PC-9 (cell line): ENCODE data around the gene MRPS5. TPM values are rescaled to one million over a fixed set of nuclear protein-coding genes. Genes with fewer than 3 reads are reported as not detected.

Source experiments
- BruUV-seq: library from RNA; stranded (reverse); fragments of 400-500 nt; replicated peaks from 2 replicates; lab custom pipeline; 2021; lab: Mats Ljungman, UMichigan
- CTCF ChIA-PET: fragments of 300-600 bp; sonication (Branson Sonifier 250); formaldehyde crosslinking; loops from one replicate; lab custom pipeline; 2022; ENCODE audit warnings: antibody characterized with exemption; lab: Charles Lee
- POLR2A ChIA-PET: fragments of 300-600 bp; sonication (Branson Sonifier 250); formaldehyde crosslinking; loops from one replicate; lab custom pipeline; 2022; ENCODE audit warnings: antibody characterized with exemption; ENCODE audit not compliant: unreplicated experiment; lab: Charles Lee
- DNase-seq, 2 experiments: peaks; one replicate each; pipeline versions ENCODE4 v3.0.0 to v3.0.0-alpha.2; 2015 to 2022; ENCODE audit warnings: mixed read lengths in 1 of 2
- H2AFZ ChIP-seq: fragments of 200-600 bp; sonication (generic); 2 replicates; pipeline ENCODE4 v1.8.1; 2017; ENCODE audit warnings: antibody characterized with exemption
- H3F3A ChIP-seq: fragments of 200-600 bp; sonication (generic); 2 replicates; pipeline ENCODE4 v1.8.1; 2017; ENCODE audit warnings: antibody characterized with exemption, mild to moderate bottlenecking, low read depth; ENCODE audit not compliant: insufficient read depth
- H3K27ac ChIP-seq: fragments of 200-600 bp; sonication (generic); 2 replicates; pipeline ENCODE4 v1.6.1; 2016; ENCODE audit warnings: mixed run types
- H3K27me3 ChIP-seq: fragments of 200-600 bp; sonication (generic); 2 replicates; pipeline ENCODE4 v1.6.1; 2016; ENCODE audit warnings: low read depth, mixed run types; ENCODE audit not compliant: insufficient read depth
- H3K36me3 ChIP-seq: fragments of 200-600 bp; sonication (generic); 2 replicates; pipeline ENCODE4 v1.6.1; 2016; ENCODE audit warnings: low read depth, mixed run types
- H3K4me1 ChIP-seq: fragments of 200-600 bp; sonication (generic); replicated peaks from 2 replicates; pipeline ENCODE4 v1.6.1; 2016; ENCODE audit warnings: mixed run types; ENCODE audit not compliant: insufficient read depth
- H3K4me2 ChIP-seq: fragments of 200-600 bp; sonication (generic); 2 replicates; pipeline ENCODE4 v1.6.1; 2017; ENCODE audit warnings: mixed run types
- H3K4me3 ChIP-seq: fragments of 200-600 bp; sonication (generic); 2 replicates; pipeline ENCODE4 v1.6.1; 2016; ENCODE audit warnings: mixed run types
- H3K79me2 ChIP-seq: fragments of 200-600 bp; sonication (generic); 2 replicates; pipeline ENCODE4 v1.6.1; 2017; ENCODE audit warnings: low read depth, mixed run types
- H3K9me2 ChIP-seq: fragments of 200-600 bp; sonication (generic); 2 replicates; pipeline ENCODE4 v1.8.1; 2017; ENCODE audit warnings: mild to moderate bottlenecking; ENCODE audit not compliant: insufficient read depth
- H3K9me3 ChIP-seq: fragments of 200-600 bp; sonication (generic); 2 replicates; pipeline ENCODE4 v1.8.1; 2016; ENCODE audit warnings: low read depth; ENCODE audit not compliant: insufficient read depth
- H4K20me1 ChIP-seq: fragments of 200-600 bp; sonication (generic); 2 replicates; pipeline ENCODE4 v1.8.1; 2017; ENCODE audit not compliant: insufficient read depth
- EZH2 ChIP-seq: fragments of 200-600 bp; sonication (generic); IDR thresholded peaks from 2 replicates; pipeline ENCODE4 v1.8.0; 2017; ENCODE audit warnings: antibody characterized with exemption, low read depth
- intact Hi-C: fragments of 100-400 bp; cut with micrococcal nuclease; formaldehyde crosslinking; loops from one replicate; pipeline ENCODE4 v1.10.0; 2022; ENCODE audit not compliant: unreplicated experiment
- total RNA-seq: library from RNA; stranded (reverse); gene quantifications from 2 replicates; pipeline ENCODE4 v1.2.3, GENCODE V29; 2021
- TF ChIP-seq, protein P1 (sequence below): fragments of 200-600 bp; sonication (generic); conservative IDR thresholded peaks from 2 replicates; pipeline ENCODE4 v1.6.1; 2017; ENCODE audit warnings: mixed run types, antibody characterized with exemption, mild to moderate bottlenecking, moderate library complexity

The MRPS5 gene
- total RNA-seq, 1 experiment from 2014 or later: 69.0 TPM

DNA sequence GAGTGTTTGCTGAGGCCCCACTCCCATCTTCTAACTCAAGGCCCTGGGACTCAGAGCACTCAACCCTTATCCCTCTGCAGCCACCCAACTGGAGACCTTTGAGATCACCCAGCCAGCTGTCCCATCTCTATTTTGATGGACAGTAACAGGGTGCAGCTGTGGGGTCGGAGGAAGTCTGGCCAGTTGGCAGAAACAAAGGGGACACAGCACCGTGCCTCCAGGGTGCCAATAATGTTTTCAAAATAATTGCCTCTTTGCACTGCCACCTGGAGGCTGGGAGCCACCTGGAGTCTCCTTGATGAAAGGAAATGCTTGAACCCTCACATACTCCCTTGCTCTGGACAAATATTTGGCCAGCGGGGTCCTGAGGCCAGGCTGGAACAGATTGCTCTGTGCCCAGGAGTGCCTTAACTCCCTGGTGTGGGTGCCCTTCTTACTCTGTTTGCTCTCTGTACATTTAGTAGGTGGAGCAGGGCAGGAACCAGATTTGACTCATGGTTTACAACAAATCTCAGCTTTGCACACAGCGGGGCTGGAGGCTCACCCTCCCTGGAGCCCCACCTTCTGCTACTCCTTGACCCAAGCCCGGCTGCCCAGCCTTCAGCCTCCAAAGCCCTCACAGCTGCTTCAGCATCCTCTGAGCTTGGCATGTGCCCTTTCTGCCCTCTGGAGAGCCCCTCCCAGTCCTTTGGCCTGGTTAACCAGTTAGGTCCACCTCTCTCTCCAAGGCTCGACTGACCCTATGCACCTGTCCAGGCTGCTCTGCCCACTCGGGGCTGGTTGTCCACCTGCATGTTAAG, 78.9 kb downstream of the MRPS5 start:
- ChIA-PET POLR2A (interaction anchor here (0.6 to 1.2 kb wide), 6 partner anchors 9 to 79 kb away, joined by 3 to 6 read pairs (median 4); no protein-coding TSS in a partner anchor), CTCF (interaction anchor here (0.7 to 1.8 kb wide), 8 partner anchors 8 to 177 kb away, joined by 3 to 11 read pairs (median 4); no protein-coding TSS in a partner anchor)
- peaks cover 76% of the 10 kb centered on the region for H3F3A ChIP-seq
- no peaks in the 10 kb centered on the region for H3K27me3 ChIP-seq
- TF ChIP-seq EZH2: no peak
- TF ChIP-seq, protein P1, sequence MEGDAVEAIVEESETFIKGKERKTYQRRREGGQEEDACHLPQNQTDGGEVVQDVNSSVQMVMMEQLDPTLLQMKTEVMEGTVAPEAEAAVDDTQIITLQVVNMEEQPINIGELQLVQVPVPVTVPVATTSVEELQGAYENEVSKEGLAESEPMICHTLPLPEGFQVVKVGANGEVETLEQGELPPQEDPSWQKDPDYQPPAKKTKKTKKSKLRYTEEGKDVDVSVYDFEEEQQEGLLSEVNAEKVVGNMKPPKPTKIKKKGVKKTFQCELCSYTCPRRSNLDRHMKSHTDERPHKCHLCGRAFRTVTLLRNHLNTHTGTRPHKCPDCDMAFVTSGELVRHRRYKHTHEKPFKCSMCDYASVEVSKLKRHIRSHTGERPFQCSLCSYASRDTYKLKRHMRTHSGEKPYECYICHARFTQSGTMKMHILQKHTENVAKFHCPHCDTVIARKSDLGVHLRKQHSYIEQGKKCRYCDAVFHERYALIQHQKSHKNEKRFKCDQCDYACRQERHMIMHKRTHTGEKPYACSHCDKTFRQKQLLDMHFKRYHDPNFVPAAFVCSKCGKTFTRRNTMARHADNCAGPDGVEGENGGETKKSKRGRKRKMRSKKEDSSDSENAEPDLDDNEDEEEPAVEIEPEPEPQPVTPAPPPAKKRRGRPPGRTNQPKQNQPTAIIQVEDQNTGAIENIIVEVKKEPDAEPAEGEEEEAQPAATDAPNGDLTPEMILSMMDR: no peak
- H4K20me1 ChIP-seq: no peaks in the 10 kb centered on the region
- H3K27ac ChIP-seq: peak overlapping the region; percentile 48
- no peaks in the 10 kb centered on the region for H3K9me3 ChIP-seq
- H3K9me2 ChIP-seq: no peaks in the 10 kb centered on the region
- H3K36me3 ChIP-seq: peaks cover 11% of the 10 kb centered on the region; the same call in 1 of the 2 replicates
- peaks cover 56% of the 10 kb centered on the region for H3K4me1 ChIP-seq
- no peak overlapping the region for H2AFZ ChIP-seq
- intact Hi-C loops: loop anchor here (1.0 kb wide), 3 partner anchors 8 to 34 kb away; no protein-coding TSS in a partner anchor
- DNase-seq: peak; percentile 67 to 80
- peak overlapping the region; percentile 45 for H3K4me2 ChIP-seq
- no TSS peak for BruUV-seq
- H3K4me3 ChIP-seq: no peak overlapping the region
- H3K79me2 ChIP-seq: peaks cover 56% of the 10 kb centered on the region

GRCh38 chr2:95041824-95042442, 79.7 kb downstream of the MRPS5 start:
- CTCF ChIA-PET: interaction anchor here (0.7 kb wide), 1 partner anchor 10 kb away, joined by 5 read pairs; no protein-coding TSS in a partner anchor
- peak overlapping the region; percentile 45 for H3K4me2 ChIP-seq
- BruUV-seq: no TSS peak

More at GRCh38 chr2:95041824-95042442, 79.7 kb downstream of the MRPS5 start:
- peaks cover 57% of the 10 kb centered on the region for H3K4me1 ChIP-seq
- no peaks in the 10 kb centered on the region for H3K9me3 ChIP-seq
- no peaks in the 10 kb centered on the region for H3K9me2 ChIP-seq
- H3K79me2 ChIP-seq: peaks cover 64% of the 10 kb centered on the region
- POLR2A ChIA-PET: no interaction called here
- H3K36me3 ChIP-seq: peaks cover 11% of the 10 kb centered on the region; the same call in 1 of the 2 replicates
- H2AFZ ChIP-seq: no peak overlapping the region
- no peaks in the 10 kb centered on the region for H4K20me1 ChIP-seq
- H3K4me3 ChIP-seq: no peak overlapping the region
- DNase-seq: no peak
- TF ChIP-seq EZH2: no peak
- TF ChIP-seq, protein P1: no peak
- peak overlapping the region; percentile 48 for H3K27ac ChIP-seq
- intact Hi-C loops: loop anchor here (1.0 kb wide), 1 partner anchor 8 kb away; no protein-coding TSS in a partner anchor
- H3K27me3 ChIP-seq: no peaks in the 10 kb centered on the region
- H3F3A ChIP-seq: peaks cover 83% of the 10 kb centered on the region
